CD4-positive, alpha-beta T cell treated with Interleukin-6 for 4 hours (primary cell): ENCODE measurements around the gene WDR17.
"Not testable (repeated sequence)": the region's sequence is repeated elsewhere in the genome, so short reads cannot be mapped to it uniquely, and the experiment has no call there.

Experiments
- DNase-seq: peaks from one replicate; pipeline ENCODE4 v3.0.0-alpha.2; 2020; ENCODE audit warnings: mixed read lengths

The WDR17 gene

GRCh38 chr4:176193938-176194337 is 128.3 kb downstream of the WDR17 start:
- no peak for DNase-seq

- peak; percentile 95 for DNase-seq
Measured at GRCh38 chr4:176195184-176195978, 129.7 kb downstream of the WDR17 start, which contains the start of gene SPATA4. SPATA4 (minus strand) TSS chr4:176195585; CDS start chr4:176195562, 23 bp downstream.

- no peak for DNase-seq
Measured at GRCh38 chr4:176198316-176198903, 132.8 kb downstream of the WDR17 start.

GRCh38 chr4:176205299-176205698 is 139.7 kb downstream of the WDR17 start:
- DNase-seq = no peak

- DNase-seq = no peak
Measured at GRCh38 chr4:176207839-176208238, 142.2 kb downstream of the WDR17 start.

- DNase-seq = no peak
Measured at GRCh38 chr4:176209535-176209934, 143.9 kb downstream of the WDR17 start.

- no peak for DNase-seq
Measured at GRCh38 chr4:176210101-176210500, 144.5 kb downstream of the WDR17 start.

- no peak for DNase-seq
Measured at GRCh38 chr4:176210579-176211296, 145.1 kb downstream of the WDR17 start.

- not testable (repeated sequence) for DNase-seq
Measured at GRCh38 chr4:176212351-176212750, 146.7 kb downstream of the WDR17 start.

- DNase-seq = no peak
Measured at GRCh38 chr4:176217510-176217909, 151.9 kb downstream of the WDR17 start.

GRCh38 chr4:176222149-176222548 is 156.5 kb downstream of the WDR17 start:
- DNase-seq = no peak

GRCh38 chr4:176223561-176223960 is 157.9 kb downstream of the WDR17 start:
- DNase-seq = no peak

GRCh38 chr4:176226736-176227135 is 161.1 kb downstream of the WDR17 start:
- DNase-seq = no peak

- no peak for DNase-seq
Measured at GRCh38 chr4:176229645-176230044, 164.0 kb downstream of the WDR17 start.
